Naive thymus-derived CD4-positive, alpha-beta T cell (primary cell): ENCODE measurements around the gene ANKLE2. TPM values are rescaled to one million over a fixed set of nuclear protein-coding genes. Genes with fewer than 3 reads are reported as not detected.
"Not testable (repeated sequence)": the region's sequence is repeated elsewhere in the genome, so short reads cannot be mapped to it uniquely, and the experiment has no call there.

Experiments
- ATAC-seq: fragments of 150-1000 bp; cut with Tn5 transposase; 2 replicates; pipeline ENCODE4 v1.10.0; 2021; ENCODE audit warnings: mild to moderate bottlenecking, moderate library complexity
- CTCF ChIA-PET: fragments of 350-600 bp; sonication (Branson Sonifier 250); formaldehyde crosslinking; loops from one replicate; lab custom pipeline; 2021; ENCODE audit warnings: antibody characterized with exemption; lab: Charles Lee
- POLR2A ChIA-PET: fragments of 350-600 bp; sonication (Branson Sonifier 250); formaldehyde crosslinking; loops from one replicate; lab custom pipeline; 2021; ENCODE audit warnings: antibody characterized with exemption, inconsistent platforms; lab: Charles Lee
- DNase-seq, 9 donors: peaks; one replicate each; pipeline versions ENCODE4 v3.0.0 to v3.0.0-alpha.2; 2020 to 2022; ENCODE audit warnings: mixed read lengths in 1 of 9
- H3K27ac ChIP-seq: one replicate; pipeline ENCODE4 v1.7.0; 2013; ENCODE audit warnings: mild to moderate bottlenecking, low read depth, low read length, moderate library complexity
- H3K27me3 ChIP-seq, 2 donors: one replicate each; pipeline ENCODE4 v1.7.0; 2013; ENCODE audit warnings: low read length in 2 of 2, mild to moderate bottlenecking in 2 of 2, moderate library complexity in 2 of 2; ENCODE audit not compliant: control insufficient read depth in 2 of 2, insufficient read depth in 2 of 2
- H3K36me3 ChIP-seq, 3 experiments: 1 replicate in 2 of 3; 2 replicates in 1 of 3; pipeline ENCODE4 v1.7.0; 2013; ENCODE audit warnings: low read length in 3 of 3, mild to moderate bottlenecking in 3 of 3, moderate library complexity in 1 of 3; ENCODE audit not compliant: insufficient read depth in 3 of 3, control insufficient read depth in 2 of 3
- H3K4me1 ChIP-seq, 2 donors: one replicate each; pipeline ENCODE4 v1.7.0; 2013; ENCODE audit warnings: low read length in 2 of 2, mild to moderate bottlenecking in 2 of 2, moderate library complexity in 1 of 2; ENCODE audit not compliant: control insufficient read depth in 2 of 2, insufficient read depth in 2 of 2
- H3K4me3 ChIP-seq: 2 replicates; pipeline ENCODE4 v1.7.0; 2013; ENCODE audit warnings: mild to moderate bottlenecking, low read length
- H3K9me3 ChIP-seq, 3 experiments: 1 replicate in 2 of 3; 2 replicates in 1 of 3; pipeline ENCODE4 v1.7.0; 2013; ENCODE audit warnings: low read length in 3 of 3; ENCODE audit not compliant: control insufficient read depth in 2 of 3
- H3K27ac Mint-ChIP-seq, 9 donors: one replicate each; pipeline ENCODE4 v1.8.0; 2020 to 2022; ENCODE audit warnings: mixed read lengths in 9 of 9, mild to moderate bottlenecking in 8 of 9, moderate library complexity in 5 of 9, inconsistent platforms in 2 of 9
- H3K27me3 Mint-ChIP-seq, 5 donors: one replicate each; pipeline ENCODE4 v1.8.0; 2021 to 2022; ENCODE audit warnings: mixed read lengths in 5 of 5, mild to moderate bottlenecking in 1 of 5
- H3K36me3 Mint-ChIP-seq, 5 donors: one replicate each; pipeline ENCODE4 v1.8.0; 2020 to 2022; ENCODE audit warnings: mixed read lengths in 5 of 5, mild to moderate bottlenecking in 3 of 5, inconsistent platforms in 1 of 5
- H3K4me1 Mint-ChIP-seq, 7 donors: one replicate each; pipeline ENCODE4 v1.8.0; 2020 to 2022; ENCODE audit warnings: mixed read lengths in 7 of 7, mild to moderate bottlenecking in 3 of 7, inconsistent platforms in 1 of 7
- H3K4me3 Mint-ChIP-seq, 10 donors: one replicate each; pipeline ENCODE4 v1.8.0; 2020 to 2022; ENCODE audit warnings: mild to moderate bottlenecking in 10 of 10, mixed read lengths in 10 of 10, moderate library complexity in 6 of 10, inconsistent platforms in 2 of 10
- H3K9me3 Mint-ChIP-seq, 11 donors: one replicate each; pipeline ENCODE4 v1.8.0; 2020 to 2022; ENCODE audit warnings: mixed read lengths in 11 of 11, mild to moderate bottlenecking in 4 of 11, inconsistent platforms in 1 of 11, moderate library complexity in 1 of 11
- intact Hi-C, 2 donors: fragments of 100-400 bp; cut with micrococcal nuclease; formaldehyde crosslinking; loops; one replicate each; pipeline ENCODE4 v1.15.1; 2023
- polyA plus RNA-seq, 2 donors: library from polyadenylated mRNA; unstranded; fragments of 300-500 nt; fragmentation: Illumina TruSeq; gene quantifications; one replicate each; pipeline ENCODE4 v1.2.3, GENCODE V29; 2021
- total RNA-seq, 6 experiments: library from RNA in 5 of 6; stranded (reverse) in 5 of 6; gene quantifications; 1 replicate in 5 of 6; 2 replicates in 1 of 6; pipeline ENCODE4 v1.2.3 and lab custom pipeline; 2021 to 2026

Gene ANKLE2
- total and polyA plus RNA-seq, 7 experiments from 2014 or later = 21.5 to 95.5 (median 78.9) TPM

GRCh38 chr12:132759359-132759758 is 2.3 kb downstream of the ANKLE2 start:
- Histone ChIP-seq H3K36me3 (peaks cover 0 to 6% (median 4%) of the 10 kb centered on the region in 3 experiments), H3K27ac (no peak overlapping the region), H3K4me1 (peaks cover 9 to 13% of the 10 kb centered on the region in 2 donors), H3K4me3 (no peak overlapping the region), H3K27me3 (no peaks in the 10 kb centered on the region), H3K9me3 (no peaks in the 10 kb centered on the region)
- CTCF ChIA-PET = interaction anchor here (1.0 kb wide), 1 partner anchor 9 kb away, joined by 3 read pairs; no protein-coding TSS in a partner anchor
- Mint-ChIP-seq H3K27me3 (no peaks in the 10 kb centered on the region), H3K4me3 (peak overlapping the region in 7 of 10 donors; percentile 29 to 97 (median 51)), H3K27ac (peak overlapping the region in 2 of 9 donors; percentile 33 to 53), H3K36me3 (peaks cover 0 to 17% (median 11%) of the 10 kb centered on the region in 5 donors), H3K4me1 (peaks cover 23 to 37% (median 27%) of the 10 kb centered on the region in 7 donors), H3K9me3 (no peaks in the 10 kb centered on the region)
- no peak for DNase-seq
- no peak for ATAC-seq
- POLR2A ChIA-PET = interaction anchor here (1.0 to 1.3 kb wide), 2 partner anchors 10 to 14 kb away, joined by 3 to 5 read pairs; no protein-coding TSS in a partner anchor
- intact Hi-C loops = no loop called here

DNA sequence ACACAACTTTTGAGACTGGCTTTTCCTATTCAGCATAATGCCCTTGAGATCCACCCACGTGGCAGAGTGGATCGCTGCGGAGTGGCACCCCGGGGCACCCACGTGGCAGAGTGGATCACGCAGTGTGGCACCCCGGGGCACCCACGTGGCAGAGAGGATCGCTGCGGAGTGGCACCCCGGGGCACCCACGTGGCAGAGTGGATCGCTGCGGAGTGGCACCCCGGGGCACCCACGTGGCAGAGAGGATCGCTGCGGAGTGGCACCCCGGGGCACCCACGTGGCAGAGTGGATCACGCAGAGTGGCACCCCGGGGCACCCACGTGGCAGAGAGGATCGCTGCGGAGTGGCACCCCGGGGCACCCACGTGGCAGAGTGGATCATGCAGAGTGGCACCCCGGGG is 2.8 kb downstream of the ANKLE2 start:
- CTCF ChIA-PET = interaction anchor here (1.0 kb wide), 1 partner anchor 10 kb away, joined by 3 read pairs; no protein-coding TSS in a partner anchor
- ATAC-seq, H3K27ac ChIP-seq, H3K27ac Mint-ChIP-seq, H3K4me3 Mint-ChIP-seq, H3K27me3 ChIP-seq, H3K36me3 ChIP-seq, H3K4me3 ChIP-seq, DNase-seq, H3K9me3 Mint-ChIP-seq, H3K27me3 Mint-ChIP-seq, H3K9me3 ChIP-seq, intact Hi-C loops: not testable (repeated sequence)
- peaks cover 9 to 13% of the 10 kb centered on the region in 2 donors for H3K4me1 ChIP-seq
- Mint-ChIP-seq H3K36me3 (peaks cover 0 to 20% (median 13%) of the 10 kb centered on the region in 5 donors), H3K4me1 (peaks cover 23 to 37% (median 27%) of the 10 kb centered on the region in 7 donors)
- POLR2A ChIA-PET = interaction anchor here (1.0 kb wide), 1 partner anchor 14 kb away, joined by 3 read pairs; no protein-coding TSS in a partner anchor

GRCh38 chr12:132754160-132754932 is 7.3 kb downstream of the ANKLE2 start:
- Histone ChIP-seq H3K36me3 (peaks cover 0 to 46% (median 12%) of the 10 kb centered on the region in 3 experiments), H3K4me3 (no peak overlapping the region), H3K27ac (no peak overlapping the region), H3K4me1 (no peaks in the 10 kb centered on the region), H3K9me3 (no peaks in the 10 kb centered on the region), H3K27me3 (no peaks in the 10 kb centered on the region)
- H3K27ac Mint-ChIP-seq = no peak overlapping the region
- ATAC-seq (no peak), DNase-seq (no peak)
- no peaks in the 10 kb centered on the region for H3K27me3 Mint-ChIP-seq
- ChIA-PET POLR2A (no interaction called here), CTCF (no interaction called here)
- intact Hi-C loops = no loop called here
- peaks cover 0 to 22% (median 15%) of the 10 kb centered on the region in 5 donors for H3K36me3 Mint-ChIP-seq
- no peak overlapping the region for H3K4me3 Mint-ChIP-seq
- no peaks in the 10 kb centered on the region for H3K9me3 Mint-ChIP-seq
- H3K4me1 Mint-ChIP-seq = peaks cover 4 to 10% (median 6%) of the 10 kb centered on the region in 7 donors

GRCh38 chr12:132753670-132754069 is 8.0 kb downstream of the ANKLE2 start:
- H3K4me1 ChIP-seq, H3K27ac Mint-ChIP-seq, H3K9me3 ChIP-seq, intact Hi-C loops, H3K27ac ChIP-seq, H3K27me3 Mint-ChIP-seq, H3K27me3 ChIP-seq, H3K4me3 Mint-ChIP-seq, ATAC-seq, DNase-seq, H3K4me3 ChIP-seq, H3K9me3 Mint-ChIP-seq, CTCF ChIA-PET: not testable (repeated sequence)
- POLR2A ChIA-PET = interaction anchor here (0.6 kb wide), 1 partner anchor 127 kb away, joined by 3 read pairs; no protein-coding TSS in a partner anchor
- Mint-ChIP-seq H3K4me1 (peaks cover 4 to 10% (median 5%) of the 10 kb centered on the region in 7 donors), H3K36me3 (peaks cover 0 to 22% (median 17%) of the 10 kb centered on the region in 5 donors)
- peaks cover 0 to 52% (median 12%) of the 10 kb centered on the region in 3 experiments for H3K36me3 ChIP-seq

DNA sequence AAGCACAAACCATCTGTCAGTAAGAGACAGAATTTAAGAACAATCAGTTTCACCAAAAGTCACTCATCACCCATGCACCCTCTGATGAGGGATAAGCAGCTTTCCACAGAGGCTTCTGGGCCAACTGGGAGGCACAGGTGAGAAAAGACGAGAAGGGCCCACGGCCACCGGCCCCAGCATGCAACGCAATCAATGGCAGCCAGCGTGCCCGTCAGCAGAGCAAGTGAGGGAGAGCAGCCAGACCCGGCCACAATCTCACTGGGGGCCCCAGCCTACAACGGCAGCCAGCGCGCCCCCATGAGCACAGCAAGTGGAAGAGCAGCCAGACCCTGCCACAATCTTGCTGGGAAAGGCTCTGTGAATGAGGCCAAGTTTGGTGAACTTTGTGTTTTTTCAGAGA is 13.3 kb downstream of the ANKLE2 start:
- CTCF ChIA-PET = no interaction called here
- no peak overlapping the region for H3K4me3 Mint-ChIP-seq
- Histone ChIP-seq H3K27ac (no peak overlapping the region), H3K4me1 (no peaks in the 10 kb centered on the region), H3K4me3 (no peak overlapping the region), H3K36me3 (peaks cover 18 to 92% (median 28%) of the 10 kb centered on the region in 3 experiments), H3K27me3 (no peaks in the 10 kb centered on the region), H3K9me3 (no peaks in the 10 kb centered on the region)
- no peaks in the 10 kb centered on the region for H3K27me3 Mint-ChIP-seq
- H3K4me1 Mint-ChIP-seq = peaks cover 0 to 6% (median 3%) of the 10 kb centered on the region in 7 donors
- DNase-seq = no peak
- H3K9me3 Mint-ChIP-seq = no peaks in the 10 kb centered on the region
- ATAC-seq = no peak
- no peak overlapping the region for H3K27ac Mint-ChIP-seq
- H3K36me3 Mint-ChIP-seq = peaks cover 3 to 45% (median 16%) of the 10 kb centered on the region in 5 donors
- POLR2A ChIA-PET = no interaction called here
- intact Hi-C loops = no loop called here

DNA sequence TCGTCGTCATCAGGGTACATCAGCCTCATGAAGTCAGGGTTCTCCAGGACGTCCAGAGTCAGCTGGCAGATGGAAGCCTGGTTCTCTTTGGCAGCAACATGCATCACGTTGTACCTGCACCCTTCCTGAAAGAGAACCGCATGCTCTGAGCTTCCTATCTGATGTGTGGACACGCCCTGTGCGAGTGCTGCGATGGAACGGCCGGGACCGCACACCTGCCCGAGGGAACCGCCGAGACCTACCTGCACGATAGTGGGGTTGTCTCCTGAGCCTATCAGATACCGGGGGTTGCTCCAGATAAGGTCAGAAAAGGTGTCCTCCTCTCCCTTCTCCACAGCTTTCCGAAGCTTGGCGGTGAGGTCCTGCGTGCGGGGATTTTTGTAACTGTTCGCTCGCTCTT is 13.7 kb downstream of the ANKLE2 start:
- ChIA-PET POLR2A (no interaction called here), CTCF (no interaction called here)
- Histone ChIP-seq H3K4me3 (no peak overlapping the region), H3K27me3 (no peaks in the 10 kb centered on the region), H3K27ac (no peak overlapping the region), H3K4me1 (no peaks in the 10 kb centered on the region), H3K9me3 (no peaks in the 10 kb centered on the region), H3K36me3 (peaks cover 18 to 92% (median 27%) of the 10 kb centered on the region in 3 experiments)
- H3K36me3 Mint-ChIP-seq = peaks cover 4 to 48% (median 19%) of the 10 kb centered on the region in 5 donors
- H3K4me1 Mint-ChIP-seq = peaks cover 1 to 6% (median 3%) of the 10 kb centered on the region in 7 donors
- ATAC-seq = no peak
- H3K27me3 Mint-ChIP-seq = no peaks in the 10 kb centered on the region
- DNase-seq = no peak
- H3K27ac Mint-ChIP-seq = no peak overlapping the region
- no peak overlapping the region for H3K4me3 Mint-ChIP-seq
- no peaks in the 10 kb centered on the region for H3K9me3 Mint-ChIP-seq
- intact Hi-C loops = no loop called here
